Muscle of back (tissue), 11 donors: ENCODE data around the gene STRIP1. TPM values are rescaled to one million over a fixed set of nuclear protein-coding genes. Genes with fewer than 3 reads are reported as not detected.
"Not testable (repeated sequence)": the region's sequence is repeated elsewhere in the genome, so short reads cannot be mapped to it uniquely, and the experiment has no call there.

ENCODE experiments used
- DNase-seq, 3 donors: peaks; one replicate each; pipeline versions ENCODE4 v3.0.0 to v3.0.0-alpha.2; 2013
- polyA plus RNA-seq, 10 donors: library from polyadenylated mRNA; unstranded; fragments of 120-200 nt; gene quantifications; one replicate each; pipeline ENCODE4 v1.2.1, GENCODE V29; 2013; ENCODE audit not compliant: insufficient read length in 10 of 10

The STRIP1 gene
- polyA plus RNA-seq, 10 donors, result 25.7 to 37.1 (median 29.8) TPM

GRCh38 chr1:110007046-110007830 lies 27.2 kb upstream of the STRIP1 start:
- DNase-seq, result no peak

GRCh38 chr1:110008971-110009565 lies 25.4 kb upstream of the STRIP1 start:
- DNase-seq, result no peak

DNA sequence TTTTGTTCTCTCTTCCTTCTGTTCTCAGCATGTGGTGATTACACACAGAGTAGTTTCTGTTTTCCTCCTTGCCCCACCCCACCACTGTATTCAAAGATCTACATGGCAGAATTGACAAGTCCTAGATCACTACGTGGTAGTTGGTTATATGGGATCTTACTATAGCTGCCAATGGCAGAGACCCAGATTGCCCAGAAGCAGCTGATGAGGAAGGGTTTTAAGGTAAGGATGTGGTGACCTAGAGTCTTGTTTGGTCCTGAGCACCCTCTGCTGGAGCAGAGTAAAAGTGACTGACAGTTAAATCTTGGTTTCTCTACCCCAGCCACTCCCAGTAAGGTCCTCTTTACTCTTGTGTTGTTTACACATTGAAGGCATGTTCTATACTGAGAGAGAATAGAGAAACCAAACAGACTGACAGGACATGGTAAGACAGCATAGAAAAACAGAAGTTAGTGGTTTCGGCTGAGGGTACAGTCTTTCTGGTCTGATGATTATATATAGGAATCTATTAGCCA lies 22.8 kb upstream of the STRIP1 start:
- DNase-seq, result peak; percentile 19 to 50 (median 27)

GRCh38 chr1:110012100-110012780 lies 22.2 kb upstream of the STRIP1 start:
- DNase-seq, result no peak

DNA sequence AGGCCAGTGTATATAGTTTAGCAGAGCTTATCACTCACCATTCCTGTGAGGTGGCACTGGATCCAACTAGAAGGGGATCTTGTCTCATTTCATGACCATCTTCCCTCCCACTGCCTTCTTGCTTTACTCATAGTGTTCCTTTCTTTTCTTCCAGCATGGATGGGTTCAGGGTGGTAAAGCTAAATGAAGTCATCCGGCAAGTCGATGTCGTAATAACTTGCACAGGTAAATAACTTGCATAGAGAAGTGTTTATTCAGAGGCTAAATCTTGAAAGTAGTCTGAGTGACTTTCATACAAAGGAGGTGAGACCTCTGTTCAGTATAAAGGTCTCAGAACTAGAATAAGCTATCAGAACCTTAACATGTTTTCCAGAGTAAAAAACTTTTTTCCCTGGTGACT lies 16.6 kb upstream of the STRIP1 start:
- no peak for DNase-seq

GRCh38 chr1:110018396-110018795 lies 16.0 kb upstream of the STRIP1 start:
- no peak for DNase-seq

DNA sequence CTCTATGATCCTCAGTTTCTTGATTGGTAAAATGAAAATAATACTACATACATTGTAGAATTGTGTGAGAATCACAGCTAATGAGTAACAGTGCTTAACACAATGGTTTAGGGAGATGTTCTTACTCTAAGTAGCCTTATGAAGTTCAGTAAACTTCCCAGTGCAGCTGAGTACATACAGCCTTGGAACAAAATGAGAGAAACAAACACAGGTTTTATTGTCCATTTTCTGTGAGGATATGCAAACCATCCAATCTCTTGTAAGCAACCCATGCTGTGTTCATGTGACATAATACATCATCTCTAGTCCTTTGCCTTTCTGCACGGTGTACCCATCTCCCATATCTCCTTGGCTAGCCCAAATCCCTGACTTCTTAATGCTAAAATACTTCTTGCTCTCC lies 14.7 kb upstream of the STRIP1 start:
- DNase-seq, result no peak

GRCh38 chr1:110021285-110021684 lies 13.1 kb upstream of the STRIP1 start:
- DNase-seq, result no peak

DNA sequence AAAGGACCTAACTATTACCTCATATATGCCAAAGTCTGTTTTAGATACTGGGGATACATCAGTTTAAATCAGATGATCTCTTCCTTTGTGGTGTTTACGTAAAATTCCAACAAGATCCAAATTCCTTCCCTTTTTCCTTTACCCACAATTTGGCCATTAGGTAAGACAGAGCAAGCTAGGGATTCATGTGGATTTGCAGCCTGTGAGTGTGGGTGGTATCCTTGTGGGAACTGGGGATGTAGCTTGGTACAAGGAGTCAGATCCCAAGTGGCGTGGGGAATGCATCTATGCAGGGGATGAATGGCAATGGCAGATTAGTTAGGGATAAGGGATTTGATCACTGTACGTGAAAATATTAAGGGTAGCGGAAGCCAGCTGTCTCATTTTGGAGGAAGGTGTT lies 9.8 kb upstream of the STRIP1 start:
- no peak for DNase-seq

DNA sequence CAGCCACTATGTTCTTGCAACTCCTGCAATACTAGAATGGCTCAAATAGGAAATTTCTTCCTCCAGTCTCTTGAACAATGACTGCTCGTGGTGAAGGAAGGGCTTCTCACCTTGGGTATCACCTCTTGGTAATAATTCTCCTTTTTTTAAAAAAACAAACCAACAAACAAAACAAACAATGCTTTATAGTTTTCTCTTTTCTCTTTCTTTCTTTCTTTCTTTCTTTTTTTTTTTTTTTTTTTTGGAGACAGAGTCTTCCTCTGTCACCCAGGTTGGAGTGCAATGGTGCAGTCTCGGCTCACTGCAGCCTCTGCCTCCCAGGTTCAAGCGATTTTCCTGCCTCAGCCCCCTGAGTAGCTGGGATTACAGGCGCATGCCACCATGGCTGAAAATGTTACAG lies 3.7 kb upstream of the STRIP1 start:
- not testable (repeated sequence) for DNase-seq

DNA sequence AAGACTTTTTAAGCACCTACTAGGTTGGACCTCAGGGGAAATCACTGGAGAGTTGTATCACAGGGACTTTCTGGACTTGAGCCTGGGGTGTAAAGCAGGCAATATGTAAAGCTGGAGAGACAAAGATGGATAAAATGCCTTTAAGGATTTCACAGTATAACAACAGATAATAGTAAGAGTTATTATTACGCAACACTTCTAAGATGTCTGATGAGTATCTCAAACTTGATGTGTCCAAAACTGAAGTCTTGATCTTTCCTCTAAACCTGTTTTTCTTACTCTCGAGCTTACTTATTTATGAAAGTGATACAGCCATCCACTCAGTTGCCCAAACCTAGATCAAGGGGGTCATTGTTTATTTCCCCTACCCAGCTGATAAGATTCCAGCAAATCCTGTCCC lies 2.1 kb upstream of the STRIP1 start:
- DNase-seq, result no peak

DNA sequence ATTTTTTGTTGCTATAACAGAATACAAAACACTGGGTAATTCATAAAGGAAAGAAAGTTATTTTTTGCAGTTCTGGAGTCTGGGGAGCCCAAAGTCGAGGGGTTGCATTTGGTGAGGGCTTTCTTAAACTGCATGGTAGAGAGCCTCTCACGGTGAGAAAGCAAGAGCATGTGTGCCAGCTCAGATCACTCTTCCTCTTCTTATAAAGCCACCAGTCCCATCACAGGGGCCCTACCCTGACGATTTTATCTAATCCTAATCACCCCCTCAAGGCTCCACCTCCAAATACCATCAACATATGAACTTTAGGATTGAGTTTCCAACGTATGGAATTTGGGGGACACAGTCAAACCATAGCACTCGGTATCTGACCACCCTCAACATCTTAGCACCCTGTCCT lies 1.0 kb upstream of the STRIP1 start:
- no peak for DNase-seq

- DNase-seq, result no peak
Observed at GRCh38 chr1:110034040-110034450, 379 bp upstream of the STRIP1 start.

DNA sequence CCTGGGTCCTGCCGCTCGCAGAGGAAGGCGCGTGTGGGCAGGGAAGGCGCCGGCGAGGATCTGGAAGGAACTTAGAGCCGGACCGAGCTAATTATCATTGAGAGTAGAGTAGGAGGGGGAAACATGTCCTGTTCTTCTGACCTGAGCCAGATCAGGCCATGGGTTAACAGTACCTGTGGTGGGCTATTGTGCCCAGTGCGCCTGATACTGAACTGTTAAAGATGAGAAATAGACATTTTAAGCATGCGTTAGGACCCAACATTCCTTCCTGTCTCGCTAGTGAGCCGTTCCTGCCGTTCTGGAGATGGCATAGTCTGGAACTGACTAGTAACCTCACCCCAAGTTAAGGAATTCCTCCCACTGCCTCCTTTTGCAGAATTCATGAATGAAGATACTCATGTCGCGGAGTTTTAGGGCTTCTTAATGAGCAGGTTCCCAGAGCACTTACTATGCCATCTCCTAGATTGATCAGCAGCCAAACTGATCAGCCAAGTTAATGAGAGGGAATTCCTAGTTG lies 870 bp downstream of the STRIP1 start:
- no peak for DNase-seq

GRCh38 chr1:110038271-110038670 lies 3.8 kb downstream of the STRIP1 start:
- DNase-seq, result no peak

GRCh38 chr1:110039641-110040040 lies 5.2 kb downstream of the STRIP1 start:
- DNase-seq, result no peak

- no peak for DNase-seq
Observed at GRCh38 chr1:110040548-110040947, 6.1 kb downstream of the STRIP1 start.

- no peak for DNase-seq
Observed at GRCh38 chr1:110043016-110043415, 8.6 kb downstream of the STRIP1 start.

DNA sequence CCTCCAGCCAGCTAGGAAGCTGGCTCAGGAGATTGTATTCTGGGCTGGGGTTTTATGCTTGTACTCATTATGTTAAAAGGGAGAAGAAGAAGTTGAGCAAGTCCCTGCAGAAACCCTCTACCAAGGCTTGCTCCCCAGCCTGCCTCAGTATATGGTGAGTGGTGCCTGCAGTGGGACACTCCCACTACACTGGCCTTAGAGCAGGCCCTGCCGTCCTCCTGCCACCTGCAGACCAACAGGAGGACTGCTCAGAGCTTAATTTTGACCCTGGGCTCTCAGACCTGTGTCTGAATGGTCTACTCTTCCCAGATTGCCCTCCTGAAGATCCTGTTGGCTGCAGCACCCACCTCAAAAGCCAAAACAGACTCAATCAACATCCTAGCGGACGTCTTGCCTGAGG lies 13.0 kb downstream of the STRIP1 start:
- DNase-seq, result no peak

- DNase-seq, result no peak
Observed at GRCh38 chr1:110048240-110048639, 13.8 kb downstream of the STRIP1 start.

GRCh38 chr1:110048923-110049601 lies 14.6 kb downstream of the STRIP1 start:
- DNase-seq, result no peak
